CD4-positive, alpha-beta T cell treated with Interferon alpha-2 for 1 hour (primary cell): ENCODE data around the gene CCDC14.
"Not testable (repeated sequence)": the region's sequence is repeated elsewhere in the genome, so short reads cannot be mapped to it uniquely, and the experiment has no call there.

Experiments used
- DNase-seq, 2 donors: peaks; one replicate each; pipeline ENCODE4 v3.0.0-alpha.2; 2020 to 2022

CCDC14 gene, protein sequence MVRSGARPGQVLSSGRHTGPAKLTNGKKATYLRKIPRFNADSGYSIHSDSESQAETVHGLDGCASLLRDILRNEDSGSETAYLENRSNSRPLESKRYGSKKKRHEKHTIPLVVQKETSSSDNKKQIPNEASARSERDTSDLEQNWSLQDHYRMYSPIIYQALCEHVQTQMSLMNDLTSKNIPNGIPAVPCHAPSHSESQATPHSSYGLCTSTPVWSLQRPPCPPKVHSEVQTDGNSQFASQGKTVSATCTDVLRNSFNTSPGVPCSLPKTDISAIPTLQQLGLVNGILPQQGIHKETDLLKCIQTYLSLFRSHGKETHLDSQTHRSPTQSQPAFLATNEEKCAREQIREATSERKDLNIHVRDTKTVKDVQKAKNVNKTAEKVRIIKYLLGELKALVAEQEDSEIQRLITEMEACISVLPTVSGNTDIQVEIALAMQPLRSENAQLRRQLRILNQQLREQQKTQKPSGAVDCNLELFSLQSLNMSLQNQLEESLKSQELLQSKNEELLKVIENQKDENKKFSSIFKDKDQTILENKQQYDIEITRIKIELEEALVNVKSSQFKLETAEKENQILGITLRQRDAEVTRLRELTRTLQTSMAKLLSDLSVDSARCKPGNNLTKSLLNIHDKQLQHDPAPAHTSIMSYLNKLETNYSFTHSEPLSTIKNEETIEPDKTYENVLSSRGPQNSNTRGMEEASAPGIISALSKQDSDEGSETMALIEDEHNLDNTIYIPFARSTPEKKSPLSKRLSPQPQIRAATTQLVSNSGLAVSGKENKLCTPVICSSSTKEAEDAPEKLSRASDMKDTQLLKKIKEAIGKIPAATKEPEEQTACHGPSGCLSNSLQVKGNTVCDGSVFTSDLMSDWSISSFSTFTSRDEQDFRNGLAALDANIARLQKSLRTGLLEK

DNA sequence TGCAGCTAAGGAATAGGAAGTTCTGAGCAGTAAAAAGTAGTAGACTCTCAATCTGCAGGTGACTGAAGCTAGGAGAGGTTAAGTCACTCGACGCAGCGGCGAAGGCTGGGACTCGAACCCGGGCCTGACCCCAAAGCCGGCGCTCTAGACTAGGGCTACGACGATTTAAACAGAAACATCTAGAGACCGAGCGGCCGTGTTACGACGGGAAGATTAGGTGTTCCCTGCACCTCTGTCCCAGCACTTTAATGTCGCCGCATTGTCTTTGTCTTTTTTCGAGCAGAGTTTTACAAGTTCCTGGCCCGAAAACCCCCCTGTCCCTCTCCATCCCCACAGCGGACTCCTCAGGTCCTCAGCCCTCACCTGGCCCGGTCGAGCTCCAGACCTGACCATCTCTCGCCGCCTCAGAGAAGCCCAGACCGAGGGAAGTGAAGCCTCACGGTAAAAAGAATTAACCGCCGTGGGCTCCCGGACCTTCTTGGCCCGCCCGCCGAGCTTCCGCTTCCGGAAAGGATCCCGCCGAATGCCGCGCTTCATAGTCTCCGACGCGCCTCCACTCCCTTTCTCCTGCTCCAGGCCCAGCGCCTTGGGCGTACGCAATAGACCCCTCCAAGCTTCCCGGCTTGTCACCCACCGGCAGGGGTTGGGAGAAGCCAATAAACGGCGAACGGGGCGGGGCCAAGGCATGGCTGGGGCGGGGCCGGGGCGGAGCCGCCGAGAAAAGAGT lies at the start of gene CCDC14:
TSS of gene CCDC14 (minus strand) at position 449 of the 727 bp plus-strand sequence. CDS start at position 393, 56 bp downstream.
- DNase-seq = peak; percentile 72 to 81

- DNase-seq = not testable (repeated sequence)
Observed at GRCh38 chr3:124008321-124008720, 47.3 kb upstream of the CCDC14 start.

GRCh38 chr3:124007186-124007585 lies 46.2 kb upstream of the CCDC14 start:
- no peak for DNase-seq

DNA sequence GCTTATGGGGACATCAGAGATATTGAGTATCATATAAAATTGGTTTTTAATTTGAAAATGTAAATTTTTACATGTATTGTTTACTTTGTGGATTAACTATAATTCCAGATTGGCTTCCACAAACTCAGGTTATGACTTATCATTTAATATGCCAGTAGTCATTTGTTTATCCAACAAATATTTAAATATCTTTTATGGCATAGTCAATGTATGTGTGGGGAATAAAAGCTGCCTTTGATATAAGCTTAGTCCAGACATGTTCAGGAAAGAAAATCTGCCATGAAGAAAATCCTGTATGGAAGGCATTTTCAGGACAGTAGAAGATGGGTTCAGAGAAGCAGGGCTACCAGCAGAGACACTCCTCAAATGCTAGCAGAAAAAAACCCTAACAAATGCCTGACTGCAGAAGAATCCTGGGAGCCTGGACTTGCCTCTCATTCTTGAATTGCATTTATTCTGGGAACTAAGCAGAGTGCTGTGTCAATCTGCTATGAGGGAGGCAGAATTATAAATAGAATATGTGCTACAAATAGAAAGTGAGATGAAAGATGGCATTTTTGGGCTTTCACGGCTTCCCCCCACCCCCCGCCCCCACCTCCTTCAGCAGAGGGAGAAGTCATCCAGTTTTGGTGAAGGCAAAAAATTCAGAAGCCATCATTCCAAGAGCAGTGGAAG lies 41.5 kb upstream of the CCDC14 start:
- not testable (repeated sequence) for DNase-seq

GRCh38 chr3:124001366-124001765 lies 40.3 kb upstream of the CCDC14 start:
- DNase-seq = not testable (repeated sequence)

DNA sequence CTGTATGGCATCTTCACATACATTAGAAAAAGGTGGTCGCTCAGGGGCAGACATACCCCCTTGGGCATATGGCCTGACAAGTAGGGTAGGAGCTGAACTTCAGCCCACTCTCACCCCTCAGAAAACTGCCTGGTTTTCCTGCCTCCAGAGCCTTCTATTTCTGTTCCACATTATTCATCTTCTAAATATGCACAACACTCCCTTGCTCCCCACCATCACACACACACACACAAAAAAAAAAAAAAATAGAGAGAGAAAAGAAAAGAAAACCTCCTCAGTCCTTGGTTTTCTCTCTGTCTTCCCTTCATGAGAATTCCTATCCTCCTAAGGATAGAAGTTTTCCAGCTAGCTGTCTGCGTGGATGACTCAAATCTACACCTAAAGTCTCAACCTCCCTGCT lies 36.5 kb upstream of the CCDC14 start:
- DNase-seq = no peak

- DNase-seq = no peak
Observed at GRCh38 chr3:123993818-123994217, 32.8 kb upstream of the CCDC14 start.

GRCh38 chr3:123991730-123992588 lies 30.9 kb upstream of the CCDC14 start, which contains the start of gene ROPN1:
Gene ROPN1 (minus strand): TSS chr3:123992124. CDS start chr3:123980481, 11,643 bp downstream.
- DNase-seq = not testable (repeated sequence)

DNA sequence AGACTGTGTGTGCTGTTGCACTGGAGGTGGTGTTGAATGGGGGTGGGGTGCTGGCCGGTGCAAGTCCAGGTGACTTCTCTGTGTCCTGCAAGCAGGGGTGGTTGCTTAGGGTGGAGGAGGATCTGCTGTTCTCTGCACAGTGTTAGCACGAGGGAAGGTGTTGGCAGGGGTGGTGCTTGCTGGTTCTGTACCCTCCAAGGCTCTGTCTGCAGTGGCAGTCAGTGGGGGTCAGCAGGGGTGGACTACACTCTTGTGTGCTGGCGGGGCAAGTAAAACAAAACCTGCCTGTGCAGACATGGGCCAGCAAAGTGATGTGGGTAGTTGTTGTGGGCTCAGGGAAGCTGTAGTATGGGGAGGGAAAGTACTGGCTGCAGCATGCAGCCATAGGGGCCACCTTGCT lies 25.4 kb upstream of the CCDC14 start:
- no peak for DNase-seq

- DNase-seq = no peak
Observed at GRCh38 chr3:123984957-123985356, 23.9 kb upstream of the CCDC14 start.

GRCh38 chr3:123984350-123984749 lies 23.3 kb upstream of the CCDC14 start:
- DNase-seq = no peak

- DNase-seq = not testable (repeated sequence)
Observed at GRCh38 chr3:123981317-123981716, 20.3 kb upstream of the CCDC14 start.

- no peak for DNase-seq
Observed at GRCh38 chr3:123980539-123980938, 19.5 kb upstream of the CCDC14 start.

DNA sequence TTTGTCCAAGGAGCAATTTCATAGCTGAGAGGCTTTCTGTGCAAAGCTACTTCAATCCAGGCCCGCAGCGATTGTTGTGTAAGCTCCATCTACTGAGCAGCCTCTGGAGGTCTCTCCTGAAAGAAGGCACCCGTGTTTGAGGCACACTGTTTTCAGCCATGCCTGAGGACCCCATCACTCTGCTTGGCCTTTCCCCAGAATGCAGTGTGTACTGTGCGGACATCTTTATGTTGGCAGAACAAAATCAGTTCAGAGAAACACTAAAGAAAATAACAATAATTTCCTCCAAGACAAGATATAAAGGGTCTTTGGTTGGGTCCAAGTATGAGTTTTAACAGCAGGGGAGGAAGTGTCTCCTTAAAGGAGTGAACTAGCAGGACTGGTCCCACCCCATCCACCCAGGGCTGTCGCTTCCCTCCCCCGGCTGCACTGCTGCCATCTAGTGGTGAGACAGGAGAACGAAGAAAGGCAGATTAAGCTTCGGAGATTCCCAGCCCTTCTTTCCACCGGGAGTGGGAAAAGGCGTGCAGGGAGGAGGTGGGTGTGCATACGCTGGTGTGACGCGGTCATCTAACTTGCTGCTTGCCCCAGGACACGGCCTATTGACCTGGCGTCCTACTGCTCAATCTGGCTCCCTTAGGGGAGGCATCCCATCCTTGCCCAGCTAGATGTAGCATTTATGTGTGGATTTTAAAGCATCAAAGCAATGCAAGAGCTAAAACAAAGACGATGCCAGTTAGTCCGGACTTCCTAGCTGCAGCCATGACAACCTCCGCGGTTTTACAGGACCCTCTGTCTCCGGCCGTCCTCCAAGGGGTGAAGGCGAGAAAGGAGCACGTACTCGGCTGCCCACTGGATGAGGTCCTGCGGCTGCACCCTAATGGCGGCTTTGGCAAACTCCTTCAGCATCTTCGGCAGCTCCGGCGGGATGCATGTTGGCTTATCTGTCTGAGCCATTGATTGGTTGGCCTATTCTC lies 18.8 kb upstream of the CCDC14 start:
- peak in 1 of 2 donors; percentile 38 for DNase-seq

DNA sequence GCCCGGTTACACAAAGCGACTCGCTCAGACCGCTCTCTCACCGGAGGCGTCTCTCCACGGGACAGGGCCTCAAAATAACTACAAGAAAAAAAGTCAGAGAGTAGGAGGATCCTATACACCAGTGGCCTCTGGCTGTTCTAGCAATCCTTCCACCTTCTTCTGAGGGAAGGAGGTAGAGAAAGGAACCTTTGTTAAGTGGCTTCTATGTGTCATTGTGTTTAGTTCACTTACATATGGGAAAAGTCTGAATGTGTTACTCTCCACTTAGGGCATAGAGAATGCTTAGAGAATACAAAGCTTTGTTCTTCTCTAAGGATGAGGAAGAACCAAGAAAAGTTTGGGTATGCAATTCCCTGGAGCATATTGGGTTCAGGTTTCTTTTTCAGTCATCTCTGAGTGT lies 15.9 kb upstream of the CCDC14 start:
- DNase-seq = not testable (repeated sequence)

GRCh38 chr3:123976181-123976898 lies 15.3 kb upstream of the CCDC14 start:
- DNase-seq = not testable (repeated sequence)

- not testable (repeated sequence) for DNase-seq
Observed at GRCh38 chr3:123975030-123975429, 14.0 kb upstream of the CCDC14 start.

DNA sequence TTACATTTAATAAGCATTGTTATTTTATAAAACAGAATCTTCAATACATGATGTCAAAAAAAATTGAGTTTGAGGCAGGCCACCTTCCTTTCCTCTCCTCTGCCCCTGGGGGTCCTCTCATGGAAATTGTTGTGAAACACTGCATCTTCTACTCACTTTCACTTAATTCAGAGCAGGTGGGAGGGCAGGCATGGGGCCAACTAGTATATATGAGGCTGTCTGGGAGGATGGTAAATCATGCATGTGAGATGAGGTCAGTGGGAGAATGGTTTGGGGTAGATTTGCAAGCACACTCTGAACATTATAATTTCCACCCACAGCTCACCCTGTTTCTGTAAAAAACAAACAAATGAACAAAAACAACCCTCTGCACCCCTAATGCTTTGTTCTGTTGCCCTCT lies 10.4 kb upstream of the CCDC14 start:
- DNase-seq = no peak

- DNase-seq = not testable (repeated sequence)
Observed at GRCh38 chr3:123967260-123967659, 6.2 kb upstream of the CCDC14 start.
